ENCODE results near the gene TRIO.

The TRIO gene

DNA sequence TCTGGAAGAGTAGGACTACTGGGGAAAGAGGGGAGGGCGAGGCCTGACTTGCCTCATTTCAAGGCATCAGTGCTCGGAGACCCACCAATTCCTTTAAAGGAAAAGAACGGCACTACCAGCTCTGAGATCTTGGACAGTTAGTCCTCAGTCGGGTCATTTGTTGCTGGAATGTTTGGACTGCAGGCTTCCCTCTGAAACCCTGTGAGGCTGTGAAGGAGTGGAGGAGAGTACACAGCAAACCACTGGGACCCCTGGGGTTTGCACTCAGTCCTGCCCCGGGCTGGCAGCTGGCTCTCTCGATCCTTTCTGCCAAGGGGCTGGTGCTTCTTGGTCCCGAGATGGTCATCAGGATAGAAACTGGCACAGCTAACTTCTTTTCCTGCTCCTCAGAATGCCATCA, 194.5 kb downstream of the TRIO start:
- DNase-seq, result no peak

GRCh38 chr5:14339468-14339867, 196.3 kb downstream of the TRIO start:
- DNase-seq, result no peak

DNA sequence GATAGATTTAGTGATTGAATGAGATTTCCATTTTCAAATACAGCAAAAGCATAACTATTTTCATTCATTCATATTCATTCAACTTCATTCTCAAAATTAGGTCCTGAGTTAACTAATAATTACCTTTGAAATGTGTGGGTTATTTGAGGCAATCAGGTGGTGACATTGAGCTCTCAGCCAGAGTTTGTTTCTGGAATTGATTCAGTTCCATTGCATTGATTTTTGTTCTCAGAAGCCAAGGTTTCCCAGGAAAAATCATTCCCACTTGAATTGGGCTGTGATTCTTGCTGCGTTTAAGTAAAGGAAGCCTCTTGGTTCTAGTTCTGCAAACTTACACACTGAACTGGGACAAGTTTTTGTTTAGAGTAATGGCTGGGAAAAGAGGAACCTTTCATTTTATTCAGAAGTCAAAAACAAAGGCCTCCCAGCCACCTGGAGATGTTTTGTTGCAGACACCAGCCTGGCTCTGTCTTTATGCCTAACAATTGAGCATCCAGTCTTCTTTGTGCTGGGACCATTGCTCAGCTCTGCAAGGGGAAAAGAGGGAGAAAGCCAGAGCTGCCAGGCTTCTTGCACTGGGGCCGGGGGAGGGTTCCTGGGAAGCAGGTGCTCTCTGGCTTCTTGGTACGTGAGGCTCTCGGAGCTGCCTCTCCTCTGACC, 198.6 kb downstream of the TRIO start:
- no peak for DNase-seq

GRCh38 chr5:14342306-14342705, 199.2 kb downstream of the TRIO start:
- no peak for DNase-seq

DNA sequence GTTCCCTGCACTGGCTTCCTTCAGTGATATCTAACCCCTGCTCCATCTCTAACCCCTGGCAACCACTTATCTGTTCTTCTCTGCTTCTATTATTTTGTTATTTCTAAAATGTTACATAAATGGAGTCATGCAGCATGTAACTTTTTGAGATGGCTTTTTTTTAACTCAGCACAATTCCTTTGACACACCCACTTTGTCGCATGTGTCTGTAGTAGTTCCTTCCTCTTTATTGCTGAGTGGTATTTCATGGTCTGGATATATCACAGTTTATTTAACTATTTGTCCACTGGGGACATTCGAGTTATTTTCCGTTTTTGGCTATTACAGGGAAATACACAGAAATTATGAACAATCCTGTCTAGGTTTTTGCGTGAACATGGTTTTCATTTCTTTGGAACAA, 200.2 kb downstream of the TRIO start:
- no peak for DNase-seq

- no peak for DNase-seq
Observed at GRCh38 chr5:14347522-14347921, 204.4 kb downstream of the TRIO start.

- DNase-seq, result no peak
Observed at GRCh38 chr5:14348142-14348541, 205.0 kb downstream of the TRIO start.

DNA sequence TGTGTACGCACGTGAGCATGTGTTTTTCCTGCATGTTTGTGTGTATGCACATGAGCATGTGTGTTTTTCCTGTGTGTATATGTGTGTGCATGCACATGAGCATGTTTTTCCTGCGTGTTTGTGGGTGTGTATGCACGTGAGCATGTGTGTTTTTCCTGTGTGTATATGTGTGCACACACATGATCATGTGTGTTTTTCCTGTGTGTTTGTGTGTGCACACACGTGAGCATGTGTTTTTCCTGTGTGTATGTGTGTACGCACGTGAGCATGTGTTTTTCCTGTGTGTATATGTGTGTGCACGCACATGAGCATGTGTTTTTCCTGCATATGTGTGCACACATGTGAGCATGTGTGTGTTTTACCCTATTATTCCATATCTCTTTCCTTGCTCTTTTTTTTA, 205.9 kb downstream of the TRIO start:
- DNase-seq, result no peak

GRCh38 chr5:14351086-14351661, 208.0 kb downstream of the TRIO start:
- DNase-seq, result no peak

DNA sequence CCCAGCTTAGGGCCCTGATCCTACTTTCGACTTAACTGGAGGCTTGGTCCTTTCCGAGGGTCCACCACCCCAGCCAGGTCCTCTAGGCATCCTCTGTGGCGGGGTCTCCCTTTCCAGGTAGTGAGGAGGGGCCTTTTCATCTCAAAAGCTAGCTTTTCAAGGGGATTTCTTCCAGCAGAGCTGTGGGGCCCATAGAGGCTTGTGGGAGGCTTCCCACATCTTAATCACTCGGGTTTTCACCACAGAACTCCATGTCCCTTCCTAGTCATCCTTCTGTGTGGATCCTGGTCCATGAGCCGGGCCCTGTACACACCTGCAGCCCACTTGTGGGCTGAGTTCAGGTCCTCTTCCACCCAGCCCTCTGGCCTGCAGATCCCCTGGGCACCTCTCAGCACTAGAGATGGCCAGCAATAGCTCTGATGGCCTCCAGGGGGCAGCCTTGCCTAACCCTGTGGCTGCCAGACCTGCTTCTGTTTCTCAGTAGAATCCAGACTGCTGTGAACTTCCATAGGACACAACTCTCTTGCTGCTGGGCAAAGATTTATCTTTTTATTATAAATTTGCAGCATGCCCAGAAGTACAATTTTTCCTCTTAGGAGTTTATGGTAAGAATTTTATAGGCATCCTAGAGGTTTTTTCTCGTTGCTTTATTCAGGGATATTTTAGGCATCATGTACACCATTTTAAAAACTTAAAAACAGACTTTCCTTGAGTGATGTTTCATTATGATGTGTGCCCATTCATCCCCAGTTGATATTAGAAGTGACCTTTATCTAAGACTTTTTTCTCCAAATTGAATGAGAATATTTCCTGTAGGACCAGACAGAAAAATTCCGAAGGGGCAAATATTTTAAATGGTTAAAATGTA, 208.9 kb downstream of the TRIO start:
- peak; percentile 15 for DNase-seq

DNA sequence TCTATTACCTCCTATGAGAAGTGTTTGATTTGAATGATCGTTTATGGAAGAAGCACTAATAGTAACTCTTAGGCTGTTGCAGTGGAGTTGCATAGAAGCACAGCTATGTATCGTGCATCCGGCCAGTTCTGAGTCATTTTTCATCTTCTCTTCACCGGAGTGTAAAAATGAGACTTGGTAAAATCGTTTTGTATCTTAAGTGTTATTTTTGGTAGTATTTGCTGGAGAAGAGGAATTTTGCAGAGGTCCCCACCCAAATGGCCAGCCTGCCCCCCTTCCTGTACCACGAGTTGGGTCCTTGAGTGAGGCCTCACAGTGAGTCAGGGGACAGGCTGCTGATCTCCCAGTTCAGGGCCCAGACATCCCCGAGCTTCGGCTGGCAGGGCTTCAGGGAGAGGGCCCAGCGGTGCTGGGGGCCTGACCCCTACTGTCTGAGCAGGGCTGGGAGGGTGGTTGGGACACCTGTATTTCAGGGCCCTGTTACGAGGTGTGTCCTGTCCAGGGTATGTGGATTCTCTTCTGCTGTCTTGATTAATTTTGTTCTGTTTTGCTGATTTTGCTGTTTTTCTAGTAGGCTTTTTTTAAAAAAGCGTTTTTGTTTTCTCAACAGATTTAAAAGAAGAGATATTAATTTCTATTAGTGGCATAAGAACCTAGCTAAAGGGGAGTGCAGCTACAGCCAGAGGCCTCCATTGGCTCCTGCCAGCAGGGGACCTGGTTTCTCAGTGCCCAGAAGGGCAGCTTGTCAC, 210.8 kb downstream of the TRIO start:
- no peak for DNase-seq

GRCh38 chr5:14355391-14355790, 212.2 kb downstream of the TRIO start:
- DNase-seq, result no peak

DNA sequence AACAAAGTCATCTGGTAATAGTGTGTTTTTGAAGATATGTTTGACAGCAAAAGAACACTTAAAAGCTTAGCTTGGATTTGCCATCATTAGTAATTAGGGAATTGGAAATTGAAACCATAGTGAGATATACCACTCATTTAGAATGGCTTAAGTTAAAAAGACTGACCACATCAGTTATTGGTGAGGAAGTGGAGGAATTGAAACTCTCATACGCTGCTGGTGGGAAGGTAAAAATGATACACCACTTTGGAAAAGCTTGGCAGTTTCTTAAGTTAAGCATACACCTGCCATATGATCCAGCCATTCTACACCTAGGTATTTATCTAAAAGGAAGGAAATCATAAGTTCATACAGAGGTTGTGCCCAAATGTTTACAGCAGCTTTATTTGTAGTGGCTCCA, 213.2 kb downstream of the TRIO start:
- DNase-seq, result no peak

GRCh38 chr5:14357441-14357840, 214.3 kb downstream of the TRIO start:
- DNase-seq, result no peak

GRCh38 chr5:14357851-14358250, 214.7 kb downstream of the TRIO start:
- no peak for DNase-seq

GRCh38 chr5:14358536-14358935, 215.4 kb downstream of the TRIO start:
- no peak for DNase-seq

- no peak for DNase-seq
Observed at GRCh38 chr5:14359069-14360043, 216.2 kb downstream of the TRIO start.

DNA sequence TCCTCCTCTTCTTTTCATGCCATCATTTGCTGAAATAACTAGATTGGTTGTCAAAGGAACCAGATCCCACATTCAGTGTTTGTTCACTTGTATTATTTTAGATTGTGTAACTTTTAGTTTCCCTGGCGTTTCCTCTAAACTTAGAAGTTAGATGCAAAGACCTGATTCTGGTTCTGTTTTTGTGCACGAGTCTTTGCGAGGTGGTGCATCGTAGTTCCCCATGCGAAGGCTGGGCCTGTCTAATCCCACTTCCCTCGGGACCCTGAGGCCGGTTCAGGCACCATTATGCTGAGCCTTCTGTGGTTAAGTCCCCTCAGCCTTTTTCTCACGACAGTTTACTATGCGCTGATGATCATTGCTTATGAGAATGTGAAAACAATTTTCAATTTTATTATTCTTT, 219.3 kb downstream of the TRIO start:
- no peak for DNase-seq

DNA sequence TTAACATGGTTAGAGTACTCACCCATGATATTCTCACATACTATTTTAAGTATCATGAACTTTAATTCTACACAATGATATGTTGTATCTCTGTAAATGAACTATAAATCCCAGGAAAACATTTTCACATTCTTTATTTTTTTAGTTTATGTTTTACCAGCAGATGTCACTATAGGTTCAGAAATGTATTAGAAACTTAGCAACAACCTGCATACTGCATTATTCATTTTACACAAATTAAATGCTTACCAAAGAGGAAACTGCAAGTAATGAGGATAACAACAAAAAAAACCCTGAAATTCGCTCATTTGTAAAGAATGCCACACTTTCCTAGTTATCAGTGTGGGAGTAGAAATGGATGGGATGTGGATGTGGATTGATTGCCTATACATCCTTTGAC, 221.0 kb downstream of the TRIO start:
- DNase-seq, result no peak

GRCh38 chr5:14364576-14365472, 221.7 kb downstream of the TRIO start:
- DNase-seq, result no peak

- DNase-seq, result no peak
Observed at GRCh38 chr5:14365831-14366430, 222.8 kb downstream of the TRIO start.

All from SIG-M5 (cell line).